Sigmoid colon (tissue), 7 donors: ENCODE measurements around the gene PTPRD. TPM values are rescaled to one million over a fixed set of nuclear protein-coding genes. Genes with fewer than 3 reads are reported as not detected.
"Not testable (repeated sequence)": the region's sequence is repeated elsewhere in the genome, so short reads cannot be mapped to it uniquely, and the experiment has no call there.

Experiments used
- DNase-seq: peaks from one replicate; pipeline ENCODE4 v3.0.0-alpha.2; 2019
- H3K27ac ChIP-seq, 4 donors: fragments of 200-600 bp; sonication (generic); one replicate each; pipeline ENCODE4 v1.5.1; 2016 to 2019; ENCODE audit warnings: mild to moderate bottlenecking in 1 of 4
- H3K27me3 ChIP-seq, 3 donors: fragments of 200-600 bp; sonication (generic); one replicate each; pipeline ENCODE4 v1.5.1; 2019; ENCODE audit warnings: mild to moderate bottlenecking in 1 of 3
- H3K36me3 ChIP-seq, 4 donors: fragments of 200-600 bp; sonication (generic); one replicate each; pipeline ENCODE4 v1.5.1; 2016 to 2019
- H3K4me1 ChIP-seq, 4 donors: fragments of 200-600 bp; sonication (generic); one replicate each; pipeline ENCODE4 v1.5.1; 2017 to 2019
- H3K4me3 ChIP-seq, 4 donors: fragments of 200-600 bp; sonication (generic); one replicate each; pipeline ENCODE4 v1.5.1; 2017 to 2019; ENCODE audit warnings: mild to moderate bottlenecking in 2 of 4, moderate library complexity in 1 of 4
- H3K9me3 ChIP-seq, 4 donors: fragments of 200-600 bp in 3 of 4; sonication (generic) in 3 of 4; one replicate each; pipeline versions ENCODE4 v1.5.1 to v1.6.1; 2013 to 2019
- EP300 ChIP-seq, 4 donors: sonication (generic); formaldehyde crosslinking; IDR thresholded peaks; one replicate each; pipeline ENCODE4 v1.6.1; 2017; ENCODE audit warnings: antibody characterized with exemption in 4 of 4
- POLR2A ChIP-seq, 2 donors: fragments of 450-650 bp; IDR thresholded peaks; one replicate each; pipeline ENCODE4 v1.6.1; 2016; ENCODE audit warnings: antibody characterized with exemption in 2 of 2, mild to moderate bottlenecking in 2 of 2, moderate library complexity in 2 of 2
- POLR2AphosphoS5 ChIP-seq, 4 donors: sonication (generic); formaldehyde crosslinking; IDR thresholded peaks; one replicate each; pipeline ENCODE4 v1.6.1; 2017; ENCODE audit warnings: antibody characterized with exemption in 4 of 4
- WGBS, 2 donors: extraction: QIAGEN DNeasy Blood & Tissue Kit; methylation state at CpG; one replicate each; pipeline ENCODE4 v1.1.7; 2013; 5-methylcytosine and 5-hydroxymethylcytosine counted together
- intact Hi-C: fragments of 100-400 bp; cut with DNase I; formaldehyde crosslinking; loops from one replicate; pipeline ENCODE4 v1.15.1; 2023
- polyA plus RNA-seq, 3 donors: library from polyadenylated mRNA; stranded (reverse); fragments of 200-250 nt; gene quantifications; one replicate each; pipeline ENCODE4 v1.2.3, GENCODE V29; 2013
- total RNA-seq, 4 donors: library from RNA; depleted of rRNA; stranded (reverse); fragments of >200 nt; gene quantifications; one replicate each; pipeline ENCODE4 v1.1.0, GENCODE V29; 2016
- TF ChIP-seq, protein P1 (sequence below), 4 experiments: fragments of 450-650 bp in 3 of 4; fragments of 200-600 bp in 1 of 4; IDR thresholded peaks; one replicate each; pipeline ENCODE4 v1.5.1; 2016 to 2019; ENCODE audit warnings: antibody characterized with exemption in 4 of 4, mild to moderate bottlenecking in 3 of 4, moderate library complexity in 2 of 4
- donor health status: healthy with polysubstance abuse.
- donor health status: Bipolar disorder and iron deficiency.
- donor health status: healthy.

The PTPRD gene
- total and polyA plus RNA-seq, 7 donors: 1.2 to 18.3 (median 6.3) TPM

- H3K4me1 ChIP-seq: no peaks in the 10 kb centered on the region
- 84 to 86% methylated on average over 4 of the region's 4 CpGs for whole genome bisulfite sequencing, 2 donors
- intact Hi-C loops: no loop called here
- H3K27ac ChIP-seq: no peak overlapping the region
- H3K4me3 ChIP-seq: no peak overlapping the region
- no peaks in the 10 kb centered on the region for H3K36me3 ChIP-seq
- H3K9me3 ChIP-seq: no peaks in the 10 kb centered on the region
- no peak for TF ChIP-seq EP300 (IDR thresholded peaks at IDR 0.05)
- no peaks in the 10 kb centered on the region for H3K27me3 ChIP-seq
- DNase-seq: no peak
Measured at GRCh38 chr9:8705861-8706260, 1906.9 kb downstream of the PTPRD start.

GRCh38 chr9:8703904-8704303 is 1908.9 kb downstream of the PTPRD start:
- H3K27me3 ChIP-seq: no peaks in the 10 kb centered on the region
- H3K36me3 ChIP-seq: no peaks in the 10 kb centered on the region
- no peak overlapping the region for H3K4me3 ChIP-seq
- 24 to 59% methylated on average over 3 of the region's 3 CpGs for WGBS, 2 donors
- DNase-seq: no peak
- H3K4me1 ChIP-seq: no peaks in the 10 kb centered on the region
- H3K9me3 ChIP-seq: no peaks in the 10 kb centered on the region
- TF ChIP-seq EP300 (IDR thresholded peaks at IDR 0.05) (no peak), POLR2AphosphoS5 (IDR thresholded peaks at IDR 0.05) (no peak), POLR2A (IDR thresholded peaks at IDR 0.05) (no peak)
- TF ChIP-seq, protein P1, sequence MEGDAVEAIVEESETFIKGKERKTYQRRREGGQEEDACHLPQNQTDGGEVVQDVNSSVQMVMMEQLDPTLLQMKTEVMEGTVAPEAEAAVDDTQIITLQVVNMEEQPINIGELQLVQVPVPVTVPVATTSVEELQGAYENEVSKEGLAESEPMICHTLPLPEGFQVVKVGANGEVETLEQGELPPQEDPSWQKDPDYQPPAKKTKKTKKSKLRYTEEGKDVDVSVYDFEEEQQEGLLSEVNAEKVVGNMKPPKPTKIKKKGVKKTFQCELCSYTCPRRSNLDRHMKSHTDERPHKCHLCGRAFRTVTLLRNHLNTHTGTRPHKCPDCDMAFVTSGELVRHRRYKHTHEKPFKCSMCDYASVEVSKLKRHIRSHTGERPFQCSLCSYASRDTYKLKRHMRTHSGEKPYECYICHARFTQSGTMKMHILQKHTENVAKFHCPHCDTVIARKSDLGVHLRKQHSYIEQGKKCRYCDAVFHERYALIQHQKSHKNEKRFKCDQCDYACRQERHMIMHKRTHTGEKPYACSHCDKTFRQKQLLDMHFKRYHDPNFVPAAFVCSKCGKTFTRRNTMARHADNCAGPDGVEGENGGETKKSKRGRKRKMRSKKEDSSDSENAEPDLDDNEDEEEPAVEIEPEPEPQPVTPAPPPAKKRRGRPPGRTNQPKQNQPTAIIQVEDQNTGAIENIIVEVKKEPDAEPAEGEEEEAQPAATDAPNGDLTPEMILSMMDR (IDR thresholded peaks at IDR 0.05): no peak
- intact Hi-C loops: no loop called here
- no peak overlapping the region for H3K27ac ChIP-seq

GRCh38 chr9:8701904-8702303 is 1910.9 kb downstream of the PTPRD start:
- intact Hi-C loops: no loop called here
- H3K27me3 ChIP-seq: no peaks in the 10 kb centered on the region
- no peak overlapping the region for H3K4me3 ChIP-seq
- H3K36me3 ChIP-seq: no peaks in the 10 kb centered on the region
- no peaks in the 10 kb centered on the region for H3K4me1 ChIP-seq
- no peak for TF ChIP-seq EP300 (IDR thresholded peaks at IDR 0.05)
- TF ChIP-seq, protein P1 (IDR thresholded peaks at IDR 0.05): no peak
- no peak for TF ChIP-seq POLR2A (IDR thresholded peaks at IDR 0.05)
- TF ChIP-seq POLR2AphosphoS5 (IDR thresholded peaks at IDR 0.05): no peak
- H3K9me3 ChIP-seq: no peaks in the 10 kb centered on the region
- DNase-seq: no peak
- 77 to 82% methylated on average over 4 of the region's 4 CpGs for WGBS, 2 donors
- H3K27ac ChIP-seq: no peak overlapping the region

GRCh38 chr9:8697565-8697964 is 1915.2 kb downstream of the PTPRD start:
- H3K4me3 ChIP-seq, intact Hi-C loops, DNase-seq, H3K9me3 ChIP-seq, H3K27me3 ChIP-seq, H3K4me1 ChIP-seq, H3K27ac ChIP-seq, H3K36me3 ChIP-seq: not testable (repeated sequence)
- WGBS, 2 donors: 80 to 90% methylated on average over 6 of the region's 6 CpGs

DNA sequence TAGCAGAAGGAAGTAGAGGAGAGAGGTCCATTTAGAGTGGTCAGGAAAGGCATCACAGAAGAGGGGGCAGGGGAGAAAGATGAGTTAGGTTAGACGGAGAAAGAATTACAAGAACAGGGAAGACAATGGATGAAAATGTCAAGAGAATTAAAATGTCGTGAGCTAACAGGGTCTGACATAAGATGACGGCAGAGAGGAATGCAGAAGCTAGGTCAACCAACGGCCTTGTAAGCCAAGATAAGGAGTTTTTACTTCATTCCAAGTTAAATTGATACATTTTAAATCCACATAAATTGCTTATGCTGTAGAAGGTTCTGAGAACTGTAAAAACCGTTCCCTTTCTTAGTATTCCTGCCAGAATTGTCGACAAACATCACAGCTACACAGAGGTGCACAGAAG is 1916.3 kb downstream of the PTPRD start:
- H3K9me3 ChIP-seq: no peaks in the 10 kb centered on the region
- 88 to 93% methylated on average over 6 of the region's 6 CpGs for WGBS, 2 donors
- TF ChIP-seq, protein P1 (IDR thresholded peaks at IDR 0.05): no peak
- TF ChIP-seq EP300 (IDR thresholded peaks at IDR 0.05) (no peak), POLR2AphosphoS5 (IDR thresholded peaks at IDR 0.05) (no peak), POLR2A (IDR thresholded peaks at IDR 0.05) (no peak)
- no peak overlapping the region for H3K4me3 ChIP-seq
- intact Hi-C loops: no loop called here
- no peaks in the 10 kb centered on the region for H3K27me3 ChIP-seq
- no peak overlapping the region for H3K27ac ChIP-seq
- H3K4me1 ChIP-seq: no peaks in the 10 kb centered on the region
- no peak for DNase-seq
- H3K36me3 ChIP-seq: no peaks in the 10 kb centered on the region

GRCh38 chr9:8694983-8695588 is 1917.7 kb downstream of the PTPRD start:
- no peak overlapping the region for H3K4me3 ChIP-seq
- TF ChIP-seq, protein P1 (IDR thresholded peaks at IDR 0.05): no peak
- TF ChIP-seq POLR2A (IDR thresholded peaks at IDR 0.05) (no peak), POLR2AphosphoS5 (IDR thresholded peaks at IDR 0.05) (no peak), EP300 (IDR thresholded peaks at IDR 0.05) (no peak)
- no peaks in the 10 kb centered on the region for H3K9me3 ChIP-seq
- H3K27ac ChIP-seq: no peak overlapping the region
- H3K4me1 ChIP-seq: no peaks in the 10 kb centered on the region
- 76 to 85% methylated on average over 4 of the region's 4 CpGs for WGBS, 2 donors
- intact Hi-C loops: no loop called here
- DNase-seq: no peak
- no peaks in the 10 kb centered on the region for H3K27me3 ChIP-seq
- H3K36me3 ChIP-seq: no peaks in the 10 kb centered on the region
